Right ventricle myocardium inferior (tissue), 1 donor: Measurements from ENCODE around the gene NEK6. TPM values are rescaled to one million over a fixed set of nuclear protein-coding genes. Genes with fewer than 3 reads are reported as not detected.

ENCODE experiments used
- ATAC-seq: fragments of 200-7000 bp; cut with Tn5 transposase; one replicate; pipeline ENCODE4 v1.9.1; 2020; ENCODE audit warnings: mild to moderate bottlenecking, moderate library complexity
- DNase-seq: peaks from one replicate; pipeline ENCODE4 v3.0.0; 2021; ENCODE audit errors: missing footprints
- intact Hi-C: fragments of 100-400 bp; cut with DNase I; formaldehyde crosslinking; loops from one replicate; pipeline ENCODE4 v1.11.0; 2022
- total RNA-seq: library from RNA; stranded (reverse); fragmentation: NEBNext Ultra II Directional; extraction: Animal tissue kit (Norgen Biotek cat#: 25700); gene quantifications from one replicate; pipeline ENCODE4 v1.2.1, GENCODE V29; 2021
- donor health status: DM: no; HTN: yes; CAD: no; lungs with severe emphysema.

Gene NEK6
- total RNA-seq, 1 donor from 2014 or later, result 10.5 TPM

GRCh38 chr9:124355039-124355940 is 97.5 kb downstream of the NEK6 start:
- intact Hi-C loops, result no loop called here
- ATAC-seq (no peak), DNase-seq (no peak)

GRCh38 chr9:124355941-124356744 is 98.4 kb downstream of the NEK6 start:
- intact Hi-C loops, result no loop called here
- DNase-seq (no peak), ATAC-seq (no peak)

- DNase-seq (no peak), ATAC-seq (no peak)
- intact Hi-C loops, result no loop called here
Observed at GRCh38 chr9:124356745-124357390, 99.1 kb downstream of the NEK6 start.

GRCh38 chr9:124357721-124358361 is 100.1 kb downstream of the NEK6 start:
- intact Hi-C loops, result no loop called here
- ATAC-seq, result no peak

GRCh38 chr9:124358631-124359030 is 100.9 kb downstream of the NEK6 start:
- DNase-seq, result no peak
- intact Hi-C loops, result no loop called here
- peak; percentile 35 for ATAC-seq

More at GRCh38 chr9:124357721-124358361, 100.1 kb downstream of the NEK6 start:
- no peak for DNase-seq

- DNase-seq (no peak), ATAC-seq (no peak)
- intact Hi-C loops, result no loop called here
Observed at GRCh38 chr9:124359426-124359825, 101.7 kb downstream of the NEK6 start.

- intact Hi-C loops, result no loop called here
- DNase-seq (no peak), ATAC-seq (no peak)
Observed at GRCh38 chr9:124359855-124360678, 102.3 kb downstream of the NEK6 start.

- intact Hi-C loops, result no loop called here
- DNase-seq (no peak), ATAC-seq (no peak)
Observed at GRCh38 chr9:124361128-124361527, 103.4 kb downstream of the NEK6 start.

- DNase-seq, result no peak
- no peak for ATAC-seq
- intact Hi-C loops, result no loop called here
Observed at GRCh38 chr9:124363326-124364096, 105.8 kb downstream of the NEK6 start.

GRCh38 chr9:124364141-124364540 is 106.4 kb downstream of the NEK6 start:
- DNase-seq (no peak), ATAC-seq (no peak)
- intact Hi-C loops, result no loop called here

GRCh38 chr9:124365036-124365435 is 107.3 kb downstream of the NEK6 start:
- intact Hi-C loops, result no loop called here
- DNase-seq (no peak), ATAC-seq (no peak)

GRCh38 chr9:124366476-124367220 is 108.9 kb downstream of the NEK6 start:
- intact Hi-C loops, result no loop called here
- no peak for DNase-seq
- no peak for ATAC-seq

GRCh38 chr9:124368692-124369091 is 110.9 kb downstream of the NEK6 start:
- DNase-seq, result no peak
- intact Hi-C loops, result no loop called here
- ATAC-seq, result no peak

- intact Hi-C loops, result no loop called here
- ATAC-seq (no peak), DNase-seq (no peak)
Observed at GRCh38 chr9:124369231-124369797, 111.6 kb downstream of the NEK6 start.

GRCh38 chr9:124370896-124371582 is 113.3 kb downstream of the NEK6 start:
- DNase-seq (no peak), ATAC-seq (no peak)
- intact Hi-C loops, result no loop called here

- ATAC-seq, result no peak
- intact Hi-C loops, result no loop called here
- DNase-seq, result no peak
Observed at GRCh38 chr9:124372038-124372437, 114.3 kb downstream of the NEK6 start.
